OCI-LY1 (cell line): ENCODE measurements around the gene PLCG2.

Experiments used
- H2AFZ ChIP-seq: fragments of 200-600 bp; sonication (generic), shearing (Covaris generic); 2 replicates; pipeline ENCODE4 v1.6.0; 2014; ENCODE audit warnings: antibody characterized with exemption, mild to moderate bottlenecking, low read length
- H3F3A ChIP-seq: fragments of 200-600 bp; sonication (generic), shearing (Covaris generic); 2 replicates; pipeline ENCODE4 v1.6.0; 2014; ENCODE audit warnings: mild to moderate bottlenecking, antibody characterized with exemption, low read length, moderate library complexity; ENCODE audit not compliant: insufficient read depth
- H3K27ac ChIP-seq: fragments of 200-600 bp; sonication (generic); 2 replicates; pipeline ENCODE4 v1.5.1; 2014; ENCODE audit warnings: low read length, mixed run types, mild to moderate bottlenecking, low read depth; ENCODE audit not compliant: poor library complexity, severe bottlenecking
- H3K27me3 ChIP-seq: fragments of 200-600 bp; sonication (generic); 2 replicates; pipeline ENCODE4 v1.6.0; 2014; ENCODE audit warnings: antibody characterized with exemption, mild to moderate bottlenecking, low read length, moderate library complexity; ENCODE audit not compliant: insufficient read depth
- H3K36me3 ChIP-seq: fragments of 200-600 bp; sonication (generic); 2 replicates; pipeline ENCODE4 v1.6.1; 2014; ENCODE audit warnings: mild to moderate bottlenecking, antibody characterized with exemption, low read length, moderate library complexity, mixed read lengths; ENCODE audit not compliant: insufficient read depth
- H3K4me1 ChIP-seq: fragments of 200-600 bp; sonication (generic); 2 replicates; pipeline ENCODE4 v1.5.1; 2014; ENCODE audit warnings: mild to moderate bottlenecking, low read length, moderate library complexity; ENCODE audit not compliant: insufficient read depth, severe bottlenecking
- H3K4me2 ChIP-seq: fragments of 200-600 bp; sonication (generic), shearing (Covaris generic); 2 replicates; pipeline ENCODE4 v1.6.1; 2014; ENCODE audit warnings: low read length
- H3K4me3 ChIP-seq: fragments of 200-600 bp; sonication (generic); 2 replicates; pipeline ENCODE4 v1.5.1; 2014; ENCODE audit warnings: low read length, low read depth, mild to moderate bottlenecking, mixed read lengths; ENCODE audit not compliant: poor library complexity, severe bottlenecking
- H3K79me2 ChIP-seq: fragments of 200-600 bp; shearing (Covaris generic); 2 replicates; pipeline ENCODE4 v1.6.1; 2016; ENCODE audit warnings: mixed run types, low read length, mixed read lengths; ENCODE audit not compliant: insufficient read depth
- H3K9ac ChIP-seq: fragments of 200-600 bp; sonication (generic), shearing (Covaris generic); 2 replicates; pipeline ENCODE4 v1.6.1; 2014; ENCODE audit warnings: mild to moderate bottlenecking, low read length, mixed read lengths
- H3K9me2 ChIP-seq: fragments of 200-600 bp; sonication (generic), shearing (Covaris generic); 2 replicates; pipeline ENCODE4 v1.6.1; 2014; ENCODE audit warnings: low read depth, mild to moderate bottlenecking, low read length, mixed read lengths
- H3K9me3 ChIP-seq: fragments of 200-600 bp; shearing (Covaris generic); 2 replicates; pipeline ENCODE4 v1.6.1; 2014; ENCODE audit warnings: low read length, mixed read lengths
- H4K20me1 ChIP-seq: fragments of 200-600 bp; sonication (generic), shearing (Covaris generic); 2 replicates; pipeline ENCODE4 v1.6.0; 2016; ENCODE audit warnings: mild to moderate bottlenecking, low read length; ENCODE audit not compliant: insufficient read depth
- CTCF ChIP-seq: fragments of 200-600 bp; sonication (generic), shearing (Covaris generic); IDR thresholded peaks from 2 replicates; pipeline ENCODE4 v1.5.1; 2017; ENCODE audit warnings: mild to moderate bottlenecking, antibody characterized with exemption, low read length, moderate library complexity, mixed read lengths
- EZH2 ChIP-seq: fragments of 200-600 bp; sonication (generic), shearing (Covaris generic); IDR thresholded peaks from 2 replicates; pipeline ENCODE4 v1.8.0; 2017; ENCODE audit warnings: borderline replicate concordance, mixed run types, mild to moderate bottlenecking, antibody characterized with exemption, low read length, moderate library complexity, mixed read lengths

The PLCG2 gene

GRCh38 chr16:81823111-81823510 is 44.0 kb downstream of the PLCG2 start:
- H3K4me3 ChIP-seq, result peak overlapping the region; percentile 56
- no peaks in the 10 kb centered on the region for H3K9me2 ChIP-seq
- peaks cover 100% of the 10 kb centered on the region for H3K4me1 ChIP-seq
- H3K9ac ChIP-seq, result peak overlapping the region; percentile 86
- peaks cover 18% of the 10 kb centered on the region; the same call in 1 of the 2 replicates for H3F3A ChIP-seq
- H3K79me2 ChIP-seq, result peaks cover 55% of the 10 kb centered on the region
- peak overlapping the region; percentile 99 for H3K27ac ChIP-seq
- H3K9me3 ChIP-seq, result no peaks in the 10 kb centered on the region
- no peak overlapping the region for H2AFZ ChIP-seq
- H3K27me3 ChIP-seq, result no peaks in the 10 kb centered on the region
- H3K4me2 ChIP-seq, result peak overlapping the region; percentile 91
- 0 out of 2 replicates have a peak, but pooled peaks have one; percentile 6 for TF ChIP-seq CTCF
- no peak for TF ChIP-seq EZH2
- no peaks in the 10 kb centered on the region for H4K20me1 ChIP-seq
- H3K36me3 ChIP-seq, result peaks cover 39% of the 10 kb centered on the region

GRCh38 chr16:81823734-81824133 is 44.6 kb downstream of the PLCG2 start:
- H3K4me3 ChIP-seq, result peak overlapping the region; percentile 56
- peak overlapping the region; percentile 91 for H3K4me2 ChIP-seq
- no peaks in the 10 kb centered on the region for H4K20me1 ChIP-seq
- H3K27me3 ChIP-seq, result no peaks in the 10 kb centered on the region
- H3K36me3 ChIP-seq, result peaks cover 43% of the 10 kb centered on the region
- peak overlapping the region; percentile 99 for H3K27ac ChIP-seq
- peaks cover 100% of the 10 kb centered on the region for H3K4me1 ChIP-seq
- H3K79me2 ChIP-seq, result peaks cover 53% of the 10 kb centered on the region
- no peaks in the 10 kb centered on the region for H3K9me3 ChIP-seq
- peaks cover 16% of the 10 kb centered on the region; the same call in 1 of the 2 replicates for H3F3A ChIP-seq
- peak overlapping the region; percentile 86; the same call in 1 of the 2 replicates for H3K9ac ChIP-seq
- H2AFZ ChIP-seq, result no peak overlapping the region
- no peaks in the 10 kb centered on the region for H3K9me2 ChIP-seq
- TF ChIP-seq CTCF (no peak), EZH2 (no peak)

GRCh38 chr16:81826523-81826922 is 47.4 kb downstream of the PLCG2 start:
- Histone ChIP-seq H3K79me2 (peaks cover 53% of the 10 kb centered on the region), H3K4me1 (peaks cover 100% of the 10 kb centered on the region), H3F3A (0 out of 2 replicates have a peak, but pooled peaks cover 5% of the 10 kb centered on the region), H3K9ac (peak overlapping the region; percentile 67), H3K36me3 (peaks cover 59% of the 10 kb centered on the region), H3K9me3 (no peaks in the 10 kb centered on the region), H3K4me2 (peak overlapping the region; percentile 64), H2AFZ (no peak overlapping the region), H3K27me3 (no peaks in the 10 kb centered on the region), H4K20me1 (no peaks in the 10 kb centered on the region), H3K4me3 (peak overlapping the region; percentile 32), H3K9me2 (no peaks in the 10 kb centered on the region), H3K27ac (peak overlapping the region; percentile 99)
- TF ChIP-seq CTCF (no peak), EZH2 (no peak)
